ENCODE data around the gene LRRC56. TPM values are rescaled to one million over a fixed set of nuclear protein-coding genes. Genes with fewer than 3 reads are reported as not detected.

Gene LRRC56
- total and polyA plus RNA-seq, 4 donors = 0.08 to 0.46 (median 0.20) TPM

DNA sequence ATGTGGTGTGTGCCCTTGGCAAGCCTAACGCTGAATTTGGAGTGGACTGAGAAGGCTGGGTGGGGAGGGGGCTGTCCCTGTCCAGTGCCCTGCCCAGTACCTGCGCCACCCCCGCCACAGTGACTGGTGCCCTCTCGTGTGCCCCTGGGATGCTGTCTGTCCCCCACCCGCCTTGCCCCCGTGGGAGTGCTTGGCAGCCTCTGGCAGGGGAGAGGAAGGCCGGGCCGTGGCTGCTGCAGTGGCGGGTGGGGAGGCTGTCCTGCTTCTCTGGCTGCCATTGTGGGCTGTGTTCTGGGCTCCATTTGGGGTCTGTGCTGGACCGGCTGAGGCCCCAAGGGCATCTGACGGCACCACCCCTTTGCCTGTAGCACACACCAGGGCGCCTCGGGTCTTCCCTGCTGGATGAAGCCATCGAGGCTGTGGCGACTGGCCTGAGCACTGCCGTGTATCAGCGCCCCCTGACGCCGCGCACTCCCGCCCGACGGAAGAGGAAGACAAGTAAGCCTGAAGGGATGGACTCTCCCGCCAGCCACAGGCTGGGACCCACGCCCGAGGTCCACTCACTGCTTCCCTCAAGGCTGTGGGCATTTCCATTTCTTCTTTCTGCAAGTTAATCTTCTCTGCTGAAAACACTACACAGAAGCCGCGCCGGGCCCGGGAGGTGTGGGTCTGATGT is 60.8 kb downstream of the LRRC56 start:
- 96% methylated on average over 30 of the region's 30 CpGs for WGBS

DNA sequence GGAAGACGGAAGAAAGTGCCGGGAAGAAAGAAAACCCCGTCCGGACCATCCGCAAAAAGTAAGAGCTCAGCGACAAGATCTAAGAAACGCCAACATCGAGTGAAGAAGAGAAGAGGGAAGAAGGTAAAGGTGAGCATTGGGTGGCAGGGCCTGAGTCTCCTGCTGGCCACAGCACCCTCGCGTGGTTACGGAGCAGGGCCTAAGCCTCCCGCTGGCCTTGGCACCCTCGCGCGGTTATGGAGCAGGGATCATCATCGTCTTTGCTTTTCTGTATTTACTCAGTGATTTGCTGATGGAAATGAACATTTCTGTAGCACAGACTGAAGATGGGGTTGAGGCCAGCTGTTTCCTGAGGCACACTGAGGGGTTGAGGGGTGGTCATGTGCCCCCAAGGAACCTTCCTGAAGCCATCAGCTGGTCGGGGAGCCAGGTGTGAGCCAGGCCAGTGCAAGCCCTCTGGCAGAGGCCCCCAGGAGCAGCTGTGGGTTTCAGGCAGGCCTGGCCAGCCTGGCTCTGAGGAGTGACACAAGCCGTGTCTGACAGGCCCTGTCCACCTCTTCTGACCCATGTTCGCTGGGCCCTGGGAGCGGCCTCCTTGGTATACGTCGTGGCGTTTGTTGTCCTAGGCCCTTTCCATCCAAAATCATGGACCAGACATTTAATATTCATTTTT is 64.4 kb downstream of the LRRC56 start:
- Histone ChIP-seq H3K36me3 (ENCODE audit: control insufficient read depth in 4 of 4, insufficient read depth in 3 of 4, low read depth in 1 of 4, low read length in 3 of 4) (peaks cover 23 to 69% (median 46%) of the 10 kb centered on the region in 4 donors), H3K9me3 (ENCODE audit: control insufficient read depth in 4 of 4, low read length in 3 of 4) (no peaks in the 10 kb centered on the region), H3K27ac (ENCODE audit: low read depth in 1 of 2, low read length in 2 of 2) (no peak overlapping the region), H3K4me3 (ENCODE audit: low read depth in 1 of 3, low read length in 3 of 3) (no peak overlapping the region), H3K4me1 (ENCODE audit: control insufficient read depth in 4 of 4, insufficient read depth in 4 of 4, low read length in 3 of 4) (peaks cover 6 to 25% (median 6%) of the 10 kb centered on the region in 4 donors), H3K9ac (ENCODE audit: low read depth in 1 of 2, low read length in 2 of 2) (no peak overlapping the region), H3K27me3 (ENCODE audit: control insufficient read depth in 4 of 4, insufficient read depth in 4 of 4, low read length in 3 of 4) (no peaks in the 10 kb centered on the region)
- no peak for DNase-seq (ENCODE audit: low spot score)
- 93% methylated on average over 23 of the region's 23 CpGs for WGBS
- no peak for TF ChIP-seq MAX (IDR thresholded peaks at IDR 0.05)
- TF ChIP-seq HNF4A (conservative IDR thresholded peaks at IDR 0.05) = no peak
- no peak for TF ChIP-seq TAF1 (conservative IDR thresholded peaks at IDR 0.05)
- no peak for TF ChIP-seq ZBTB33 (IDR thresholded peaks at IDR 0.05)
- TF ChIP-seq RXRA (IDR thresholded peaks at IDR 0.05) = no peak
- no peak for TF ChIP-seq JUND (IDR thresholded peaks at IDR 0.05)
- TF ChIP-seq YY1 (IDR thresholded peaks at IDR 0.05) = no peak
- TF ChIP-seq FOXA1 (IDR thresholded peaks at IDR 0.05) = no peak
- TF ChIP-seq SP1 (IDR thresholded peaks at IDR 0.05) = no peak
- no peak for TF ChIP-seq EGR1 (IDR thresholded peaks at IDR 0.05; ENCODE audit: low read depth in 2 of 2)
- no peak for TF ChIP-seq RAD21 (IDR thresholded peaks at IDR 0.05)
- TF ChIP-seq, protein P1, sequence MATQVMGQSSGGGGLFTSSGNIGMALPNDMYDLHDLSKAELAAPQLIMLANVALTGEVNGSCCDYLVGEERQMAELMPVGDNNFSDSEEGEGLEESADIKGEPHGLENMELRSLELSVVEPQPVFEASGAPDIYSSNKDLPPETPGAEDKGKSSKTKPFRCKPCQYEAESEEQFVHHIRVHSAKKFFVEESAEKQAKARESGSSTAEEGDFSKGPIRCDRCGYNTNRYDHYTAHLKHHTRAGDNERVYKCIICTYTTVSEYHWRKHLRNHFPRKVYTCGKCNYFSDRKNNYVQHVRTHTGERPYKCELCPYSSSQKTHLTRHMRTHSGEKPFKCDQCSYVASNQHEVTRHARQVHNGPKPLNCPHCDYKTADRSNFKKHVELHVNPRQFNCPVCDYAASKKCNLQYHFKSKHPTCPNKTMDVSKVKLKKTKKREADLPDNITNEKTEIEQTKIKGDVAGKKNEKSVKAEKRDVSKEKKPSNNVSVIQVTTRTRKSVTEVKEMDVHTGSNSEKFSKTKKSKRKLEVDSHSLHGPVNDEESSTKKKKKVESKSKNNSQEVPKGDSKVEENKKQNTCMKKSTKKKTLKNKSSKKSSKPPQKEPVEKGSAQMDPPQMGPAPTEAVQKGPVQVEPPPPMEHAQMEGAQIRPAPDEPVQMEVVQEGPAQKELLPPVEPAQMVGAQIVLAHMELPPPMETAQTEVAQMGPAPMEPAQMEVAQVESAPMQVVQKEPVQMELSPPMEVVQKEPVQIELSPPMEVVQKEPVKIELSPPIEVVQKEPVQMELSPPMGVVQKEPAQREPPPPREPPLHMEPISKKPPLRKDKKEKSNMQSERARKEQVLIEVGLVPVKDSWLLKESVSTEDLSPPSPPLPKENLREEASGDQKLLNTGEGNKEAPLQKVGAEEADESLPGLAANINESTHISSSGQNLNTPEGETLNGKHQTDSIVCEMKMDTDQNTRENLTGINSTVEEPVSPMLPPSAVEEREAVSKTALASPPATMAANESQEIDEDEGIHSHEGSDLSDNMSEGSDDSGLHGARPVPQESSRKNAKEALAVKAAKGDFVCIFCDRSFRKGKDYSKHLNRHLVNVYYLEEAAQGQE (IDR thresholded peaks at IDR 0.05) = no peak
- TF ChIP-seq FOXA2 (IDR thresholded peaks at IDR 0.05) = no peak
- no peak for TF ChIP-seq GABPA (IDR thresholded peaks at IDR 0.05 in 1 of 2, conservative IDR thresholded peaks at IDR 0.05 in 1 of 2)
- TF ChIP-seq HNF4G (IDR thresholded peaks at IDR 0.05) = no peak

More for the DNA sequence above, 60.8 kb downstream of the LRRC56 start:
- TF ChIP-seq FOXA1 (IDR thresholded peaks at IDR 0.05) (no peak), TAF1 (conservative IDR thresholded peaks at IDR 0.05) (no peak), FOXA2 (IDR thresholded peaks at IDR 0.05) (no peak), EGR1 (IDR thresholded peaks at IDR 0.05; ENCODE audit: low read depth in 2 of 2) (no peak), ATF3 (IDR thresholded peaks at IDR 0.05) (no peak), RXRA (IDR thresholded peaks at IDR 0.05) (no peak), MAX (IDR thresholded peaks at IDR 0.05) (no peak), JUND (IDR thresholded peaks at IDR 0.05) (no peak), HNF4G (IDR thresholded peaks at IDR 0.05) (no peak), SP1 (IDR thresholded peaks at IDR 0.05) (no peak), HNF4A (conservative IDR thresholded peaks at IDR 0.05) (no peak)
- TF ChIP-seq, protein P2, sequence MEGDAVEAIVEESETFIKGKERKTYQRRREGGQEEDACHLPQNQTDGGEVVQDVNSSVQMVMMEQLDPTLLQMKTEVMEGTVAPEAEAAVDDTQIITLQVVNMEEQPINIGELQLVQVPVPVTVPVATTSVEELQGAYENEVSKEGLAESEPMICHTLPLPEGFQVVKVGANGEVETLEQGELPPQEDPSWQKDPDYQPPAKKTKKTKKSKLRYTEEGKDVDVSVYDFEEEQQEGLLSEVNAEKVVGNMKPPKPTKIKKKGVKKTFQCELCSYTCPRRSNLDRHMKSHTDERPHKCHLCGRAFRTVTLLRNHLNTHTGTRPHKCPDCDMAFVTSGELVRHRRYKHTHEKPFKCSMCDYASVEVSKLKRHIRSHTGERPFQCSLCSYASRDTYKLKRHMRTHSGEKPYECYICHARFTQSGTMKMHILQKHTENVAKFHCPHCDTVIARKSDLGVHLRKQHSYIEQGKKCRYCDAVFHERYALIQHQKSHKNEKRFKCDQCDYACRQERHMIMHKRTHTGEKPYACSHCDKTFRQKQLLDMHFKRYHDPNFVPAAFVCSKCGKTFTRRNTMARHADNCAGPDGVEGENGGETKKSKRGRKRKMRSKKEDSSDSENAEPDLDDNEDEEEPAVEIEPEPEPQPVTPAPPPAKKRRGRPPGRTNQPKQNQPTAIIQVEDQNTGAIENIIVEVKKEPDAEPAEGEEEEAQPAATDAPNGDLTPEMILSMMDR (IDR thresholded peaks at IDR 0.05; ENCODE audit: low read depth, low read length, missing input control) = no peak
- Histone ChIP-seq H3K27me3 (ENCODE audit: control insufficient read depth in 4 of 4, insufficient read depth in 4 of 4, low read length in 3 of 4) (no peaks in the 10 kb centered on the region), H3K9me3 (ENCODE audit: control insufficient read depth in 4 of 4, low read length in 3 of 4) (no peaks in the 10 kb centered on the region), H3K4me3 (ENCODE audit: low read depth in 1 of 3, low read length in 3 of 3) (no peak overlapping the region), H3K4me1 (ENCODE audit: control insufficient read depth in 4 of 4, insufficient read depth in 4 of 4, low read length in 3 of 4) (peaks cover 3 to 4% (median 4%) of the 10 kb centered on the region in 4 donors), H3K9ac (ENCODE audit: low read depth in 1 of 2, low read length in 2 of 2) (no peak overlapping the region), H3K36me3 (ENCODE audit: control insufficient read depth in 4 of 4, insufficient read depth in 3 of 4, low read depth in 1 of 4, low read length in 3 of 4) (peaks cover 22 to 74% (median 45%) of the 10 kb centered on the region in 4 donors), H3K27ac (ENCODE audit: low read depth in 1 of 2, low read length in 2 of 2) (no peak overlapping the region)
- DNase-seq (ENCODE audit: low spot score) = no peak

Data from liver (tissue), 9 donors.